Central memory CD4-positive, alpha-beta T cell (primary cell): ENCODE measurements around the gene ANKRD2.

Source experiments
- DNase-seq: peaks from one replicate; pipeline ENCODE4 v3.0.0; 2022

Gene ANKRD2

GRCh38 chr10:97597778-97598177, 25.2 kb downstream of the ANKRD2 start:
- DNase-seq, result no peak

GRCh38 chr10:97598407-97599271, 26.1 kb downstream of the ANKRD2 start:
- DNase-seq, result no peak

- no peak for DNase-seq
Measured at GRCh38 chr10:97599272-97599619, 26.7 kb downstream of the ANKRD2 start.

- DNase-seq, result no peak
Measured at GRCh38 chr10:97600616-97601015, 28.0 kb downstream of the ANKRD2 start.

GRCh38 chr10:97601268-97602215, 29.0 kb downstream of the ANKRD2 start:
- no peak for DNase-seq

GRCh38 chr10:97607095-97607636, 34.6 kb downstream of the ANKRD2 start:
- DNase-seq, result no peak

- DNase-seq, result no peak
Measured at GRCh38 chr10:97608991-97609561, 36.5 kb downstream of the ANKRD2 start.

GRCh38 chr10:97611473-97611872, 38.9 kb downstream of the ANKRD2 start:
- DNase-seq, result no peak

- no peak for DNase-seq
Measured at GRCh38 chr10:97612386-97612785, 39.8 kb downstream of the ANKRD2 start.

GRCh38 chr10:97618285-97618684, 45.7 kb downstream of the ANKRD2 start:
- no peak for DNase-seq

- no peak for DNase-seq
Measured at GRCh38 chr10:97618733-97619132, 46.2 kb downstream of the ANKRD2 start.

- DNase-seq, result no peak
Measured at GRCh38 chr10:97623277-97623676, 50.7 kb downstream of the ANKRD2 start.

GRCh38 chr10:97627731-97628130, 55.2 kb downstream of the ANKRD2 start:
- no peak for DNase-seq

- no peak for DNase-seq
Measured at GRCh38 chr10:97628228-97628627, 55.6 kb downstream of the ANKRD2 start.

GRCh38 chr10:97629289-97629688, 56.7 kb downstream of the ANKRD2 start:
- no peak for DNase-seq

GRCh38 chr10:97631098-97631497, 58.5 kb downstream of the ANKRD2 start:
- no peak for DNase-seq

GRCh38 chr10:97632949-97633884, 60.6 kb downstream of the ANKRD2 start, which contains the start of gene MORN4:
Gene MORN4, minus strand, starts transcription at chr10:97633500. Its CDS starts 13,847 bp downstream, at chr10:97619653.
- peak; percentile 88 for DNase-seq
